A549 (cell line): Measurements from ENCODE around the gene LAMA2. TPM values are rescaled to one million over a fixed set of nuclear protein-coding genes. Genes with fewer than 3 reads are reported as not detected.

ENCODE experiments used
- ATAC-seq, 2 experiments: fragments of 200-7000 bp in 1 of 2; fragments of >200 bp in 1 of 2; cut with Nextera tagmentation in 1 of 2; cut with Tn5 transposase in 1 of 2; 3 replicates each; pipeline versions ENCODE4 v1.8.0 to v1.9.1; 2018 to 2020; ENCODE audit warnings: mild to moderate bottlenecking in 1 of 2, moderate library complexity in 1 of 2
- CTCF ChIA-PET: fragments of 300-600 bp; sonication (Branson Sonifier 250); formaldehyde crosslinking; extraction: SDS; loops from one replicate; lab custom pipeline; 2021; ENCODE audit warnings: antibody characterized with exemption, inconsistent platforms; lab: Yijun Ruan, JAX
- POLR2A ChIA-PET: fragments of 350-600 bp; formaldehyde crosslinking; extraction: SDS; loops from one replicate; lab custom pipeline; 2021; ENCODE audit warnings: antibody characterized with exemption, inconsistent platforms; lab: Yijun Ruan, JAX
- DNase-seq, 2 experiments: peaks; one replicate each; pipeline versions ENCODE4 v3.0.0 to v3.0.0-alpha.2; 2011 to 2016; ENCODE audit warnings: low read depth in 1 of 2, low spot score in 1 of 2
- FAIRE-seq: peaks from 2 replicates; lab custom pipeline; 2011; peaks lifted over from hg19 to GRCh38; lab: Jason Lieb, UNC
- H3K27ac ChIP-seq, 2 experiments: fragments of >200 bp; sonication (Bioruptor Twin); formaldehyde crosslinking; 3 replicates each; pipeline ENCODE4 v1.5.1; 2016 to 2017
- H3K4me1 ChIP-seq: fragments of >200 bp; sonication (Bioruptor Twin); formaldehyde crosslinking; 3 replicates; pipeline ENCODE4 v1.6.1; 2016
- H3K4me2 ChIP-seq: fragments of >200 bp; sonication (Bioruptor Twin); formaldehyde crosslinking; 3 replicates; pipeline ENCODE4 v1.6.1; 2016
- H3K4me3 ChIP-seq: fragments of >200 bp; sonication (Bioruptor Twin); formaldehyde crosslinking; 3 replicates; pipeline ENCODE4 v1.5.1; 2016
- H3K9me3 ChIP-seq: fragments of >200 bp; sonication (Bioruptor Twin); formaldehyde crosslinking; 3 replicates; pipeline ENCODE4 v1.6.1; 2016
- BHLHE40 ChIP-seq: IDR thresholded peaks from 2 replicates; pipeline ENCODE4 v1.6.1; 2012; ENCODE audit warnings: low read depth, low read length, inconsistent platforms
- EHF ChIP-seq: fragments of 250-450 bp; sonication (Bioruptor Pico); IDR thresholded peaks from 2 replicates; pipeline ENCODE4 v1.5.0; 2020; ENCODE audit warnings: mild to moderate bottlenecking
- EHMT2 ChIP-seq: fragments of 200-600 bp; sonication (generic); IDR thresholded peaks from 2 replicates; pipeline ENCODE4 v1.6.1; 2016; ENCODE audit warnings: antibody characterized with exemption, low read depth, mild to moderate bottlenecking, moderate library complexity
- EP300 ChIP-seq, 2 experiments: fragments of >200 bp; sonication (Bioruptor Twin); formaldehyde crosslinking; IDR thresholded peaks; 2 replicates in 1 of 2; 3 replicates in 1 of 2; pipeline ENCODE4 v1.6.1; 2016 to 2017
- ESRRA ChIP-seq: fragments of 150-350 bp; IDR thresholded peaks from 2 replicates; pipeline ENCODE4 v1.6.1; 2014; ENCODE audit warnings: mild to moderate bottlenecking, low read length, borderline replicate concordance
- GATA3 ChIP-seq: IDR thresholded peaks from 2 replicates; pipeline ENCODE4 v1.6.1; 2012; ENCODE audit warnings: borderline replicate concordance
- HEYL ChIP-seq: fragments of 250-450 bp; sonication (Bioruptor Pico); IDR thresholded peaks from 2 replicates; pipeline ENCODE4 v1.8.0; 2021; ENCODE audit warnings: mild to moderate bottlenecking, moderate library complexity
- HOXA7 ChIP-seq: fragments of 250-450 bp; sonication (Bioruptor Pico); IDR thresholded peaks from 2 replicates; pipeline ENCODE4 v1.5.0; 2020; ENCODE audit warnings: mild to moderate bottlenecking, moderate library complexity
- JUN ChIP-seq, 2 experiments: fragments of >200 bp; sonication (Bioruptor Twin); formaldehyde crosslinking; IDR thresholded peaks; 2 replicates in 1 of 2; 3 replicates in 1 of 2; pipeline ENCODE4 v1.6.1; 2016 to 2017
- KDM1A ChIP-seq: fragments of 200-600 bp; sonication (generic); IDR thresholded peaks from 2 replicates; pipeline ENCODE4 v1.6.1; 2016; ENCODE audit warnings: low read depth, mild to moderate bottlenecking
- MYC ChIP-seq: IDR thresholded peaks from 2 replicates; pipeline ENCODE4 v1.6.1; 2012; ENCODE audit warnings: mild to moderate bottlenecking, inconsistent platforms, low read length, improper control_type of control experiment, borderline replicate concordance
- NR3C1 ChIP-seq: fragments of >200 bp; sonication (Bioruptor Twin); formaldehyde crosslinking; IDR thresholded peaks from 3 replicates; pipeline ENCODE4 v1.6.1; 2017
- POLR2A ChIP-seq: IDR thresholded peaks from 2 replicates; pipeline ENCODE4 v1.6.1; 2012; ENCODE audit warnings: mild to moderate bottlenecking, low read length
- POLR2AphosphoS2 ChIP-seq: conservative IDR thresholded peaks from 2 replicates; pipeline ENCODE4 v1.6.1; 2012; ENCODE audit warnings: low read length, improper control_type of control experiment, inconsistent platforms
- RAD21 ChIP-seq, 2 experiments: fragments of >200 bp in 1 of 2; sonication (Bioruptor Twin) in 1 of 2; formaldehyde crosslinking in 1 of 2; IDR thresholded peaks in 1 of 2; conservative IDR thresholded peaks in 1 of 2; 2 replicates in 1 of 2; 3 replicates in 1 of 2; pipeline ENCODE4 v1.6.1; 2012 to 2018; ENCODE audit warnings: inconsistent platforms in 1 of 2
- RCOR1 ChIP-seq: fragments of 150-350 bp; IDR thresholded peaks from 2 replicates; pipeline ENCODE4 v1.6.1; 2014; ENCODE audit warnings: antibody characterized with exemption, low read length, low read depth
- SMC3 ChIP-seq: fragments of >200 bp; sonication (Bioruptor Twin); formaldehyde crosslinking; IDR thresholded peaks from 3 replicates; pipeline ENCODE4 v1.6.1; 2018; ENCODE audit warnings: inconsistent platforms
- SREBF2 ChIP-seq: fragments of 450-650 bp; IDR thresholded peaks from 2 replicates; pipeline ENCODE4 v1.6.1; 2014; ENCODE audit warnings: mild to moderate bottlenecking, moderate library complexity
- TFCP2L1 ChIP-seq: fragments of 250-450 bp; sonication (Bioruptor Pico); IDR thresholded peaks from 2 replicates; pipeline ENCODE4 v1.5.0; 2021; ENCODE audit warnings: mild to moderate bottlenecking
- TP53 ChIP-seq: fragments of 250-450 bp; sonication (Bioruptor Pico); IDR thresholded peaks from 2 replicates; pipeline ENCODE4 v1.5.0; 2021; ENCODE audit warnings: mild to moderate bottlenecking, moderate library complexity
- ZC3H11A ChIP-seq: fragments of 450-650 bp; IDR thresholded peaks from 2 replicates; pipeline ENCODE4 v1.6.1; 2014; ENCODE audit warnings: antibody characterized with exemption, mild to moderate bottlenecking
- ZFP36 ChIP-seq: fragments of 450-650 bp; IDR thresholded peaks from 2 replicates; pipeline ENCODE4 v1.6.1; 2014; ENCODE audit warnings: borderline replicate concordance; ENCODE audit not compliant: partially characterized antibody
- WGBS: methylation state at CpG from one replicate; pipeline ENCODE4 v1.1.6; 2017; ENCODE audit errors: missing lambda C conversion rate; 5-methylcytosine and 5-hydroxymethylcytosine counted together
- polyA plus RNA-seq, 4 experiments: library from polyadenylated mRNA; depleted of rRNA in 3 of 4; stranded (reverse); fragments of >200 nt; fragmentation: RNase III in 1 of 4; extraction: RNeasy Plus Mini Kit Qiagen cat#74134 plus additional on column Dnase treatment in 1 of 4; gene quantifications; 2 replicates in 3 of 4; 3 replicates in 1 of 4; pipeline ENCODE4 v1.2.3, GENCODE V29; 2011 to 2017
- TF ChIP-seq, protein P1 (sequence below): fragments of >200 bp; sonication (Bioruptor Twin); formaldehyde crosslinking; IDR thresholded peaks from 2 replicates; pipeline ENCODE4 v1.6.1; 2016
- TF ChIP-seq, protein P2 (sequence below): fragments of 200-600 bp; sonication (generic); IDR thresholded peaks from 2 replicates; pipeline ENCODE4 v1.6.1; 2016; ENCODE audit warnings: antibody characterized with exemption, mild to moderate bottlenecking, moderate library complexity
- TF ChIP-seq, protein P3 (sequence below): fragments of 250-450 bp; sonication (Bioruptor Pico); IDR thresholded peaks from 2 replicates; pipeline ENCODE4 v1.5.0; 2020; ENCODE audit warnings: low read depth, mild to moderate bottlenecking, moderate library complexity
- TF ChIP-seq, protein P4 (sequence below): fragments of >200 bp; sonication (Bioruptor Twin); formaldehyde crosslinking; IDR thresholded peaks from 3 replicates; pipeline ENCODE4 v1.6.1; 2016

The LAMA2 gene
- polyA plus RNA-seq, 2 of the 4 experiments (the other 2 are of a cell fraction) = 0.21 to 1.3 TPM

DNA sequence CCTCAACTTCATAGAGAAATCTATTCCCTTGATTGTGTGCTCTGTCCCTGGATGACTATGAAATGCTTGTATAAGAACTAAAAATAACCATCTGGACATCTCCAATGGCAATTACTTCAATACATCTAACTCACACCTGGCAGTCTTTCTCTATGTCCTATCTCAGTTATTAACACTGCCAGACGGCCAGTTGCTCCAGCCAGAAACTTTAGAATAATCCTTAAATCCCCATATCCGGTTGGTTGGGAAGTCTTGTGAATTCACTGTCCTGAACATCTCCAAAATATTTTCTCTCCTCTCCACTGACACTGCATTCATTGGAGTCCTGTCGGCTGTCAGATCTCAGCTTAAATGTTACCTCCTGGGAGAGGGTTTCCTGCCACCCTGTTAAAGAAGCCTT is 12.2 kb upstream of the LAMA2 start:
- H3K27ac ChIP-seq = no peak overlapping the region
- no peak overlapping the region for H3K4me2 ChIP-seq
- ATAC-seq (no peak), FAIRE-seq (no peak), DNase-seq (no peak)
- TF ChIP-seq KDM1A (no peak), SREBF2 (no peak), RAD21 (conservative IDR thresholded peaks at IDR 0.05 in 1 of 2, IDR thresholded peaks at IDR 0.05 in 1 of 2) (no peak)
- H3K4me1 ChIP-seq = no peaks in the 10 kb centered on the region
- H3K4me3 ChIP-seq = no peak overlapping the region
- H3K9me3 ChIP-seq = no peaks in the 10 kb centered on the region
- ChIA-PET POLR2A (no interaction called here), CTCF (no interaction called here)
- WGBS = 24% methylated on average over 3 of the region's 3 CpGs

DNA sequence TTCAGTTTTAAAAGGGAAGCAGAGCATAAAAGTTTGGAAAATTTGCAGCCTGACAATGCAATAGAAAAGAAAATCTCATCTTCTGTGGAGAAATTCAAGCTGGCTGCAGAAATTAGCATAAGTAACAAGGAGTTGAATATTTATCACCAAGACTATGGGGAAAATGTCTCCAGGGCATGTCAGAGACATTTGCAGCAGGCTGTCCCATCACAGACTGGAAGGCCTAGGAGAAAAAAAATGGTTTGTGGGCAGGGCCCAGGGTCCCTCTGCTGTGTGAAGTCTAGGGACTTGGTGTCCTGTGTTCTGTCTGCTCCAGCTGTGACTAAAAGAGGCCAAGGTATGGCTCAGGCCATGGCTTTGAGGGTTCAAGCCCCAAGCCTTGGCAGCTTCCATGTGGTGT is 8.1 kb upstream of the LAMA2 start:
- H3K4me2 ChIP-seq = no peak overlapping the region
- TF ChIP-seq TFCP2L1 (CRISPR knock-in tag) = no peak
- TF ChIP-seq TP53 = no peak
- TF ChIP-seq, protein P1, sequence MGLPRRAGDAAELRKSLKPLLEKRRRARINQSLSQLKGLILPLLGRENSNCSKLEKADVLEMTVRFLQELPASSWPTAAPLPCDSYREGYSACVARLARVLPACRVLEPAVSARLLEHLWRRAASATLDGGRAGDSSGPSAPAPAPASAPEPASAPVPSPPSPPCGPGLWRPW = no peak
- no peak for TF ChIP-seq SMC3
- no peak for TF ChIP-seq BHLHE40
- no peak for TF ChIP-seq EHF (CRISPR knock-in tag)
- TF ChIP-seq EHMT2 = no peak
- TF ChIP-seq KDM1A = no peak
- H3K27ac ChIP-seq = no peak overlapping the region
- no peak for ATAC-seq
- no peak overlapping the region for H3K4me3 ChIP-seq
- H3K9me3 ChIP-seq = no peaks in the 10 kb centered on the region
- ChIA-PET CTCF (no interaction called here), POLR2A (no interaction called here)
- no peak for DNase-seq
- H3K4me1 ChIP-seq = no peaks in the 10 kb centered on the region
- FAIRE-seq = no peak

DNA sequence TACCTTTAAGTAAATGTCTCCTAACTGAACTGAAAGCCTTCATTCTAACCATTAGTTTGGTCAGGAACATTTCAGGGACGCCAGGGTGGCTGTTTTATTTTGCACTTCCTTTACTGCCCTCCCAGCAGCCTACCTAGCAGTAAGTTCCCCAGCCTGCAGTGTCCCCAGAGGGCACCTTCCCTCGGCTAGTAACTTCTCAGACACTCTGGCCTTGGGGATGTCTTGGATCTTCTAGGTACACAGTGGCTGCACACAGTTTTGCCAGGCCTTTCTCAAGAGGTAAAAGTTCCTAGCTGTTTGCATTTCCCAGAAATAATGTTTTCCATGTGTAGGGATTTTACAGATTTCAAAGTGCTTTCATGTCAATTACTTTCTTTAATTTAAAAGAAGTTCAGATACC is 378 bp upstream of the LAMA2 start:
- Histone ChIP-seq H3K4me3 (no peak overlapping the region), H3K4me1 (no peaks in the 10 kb centered on the region), H3K4me2 (peak overlapping the region; percentile 52; the same call in 2 of the 3 replicates), H3K9me3 (no peaks in the 10 kb centered on the region), H3K27ac (no peak overlapping the region)
- ChIA-PET POLR2A (no interaction called here), CTCF (no interaction called here)
- TF ChIP-seq, protein P2, sequence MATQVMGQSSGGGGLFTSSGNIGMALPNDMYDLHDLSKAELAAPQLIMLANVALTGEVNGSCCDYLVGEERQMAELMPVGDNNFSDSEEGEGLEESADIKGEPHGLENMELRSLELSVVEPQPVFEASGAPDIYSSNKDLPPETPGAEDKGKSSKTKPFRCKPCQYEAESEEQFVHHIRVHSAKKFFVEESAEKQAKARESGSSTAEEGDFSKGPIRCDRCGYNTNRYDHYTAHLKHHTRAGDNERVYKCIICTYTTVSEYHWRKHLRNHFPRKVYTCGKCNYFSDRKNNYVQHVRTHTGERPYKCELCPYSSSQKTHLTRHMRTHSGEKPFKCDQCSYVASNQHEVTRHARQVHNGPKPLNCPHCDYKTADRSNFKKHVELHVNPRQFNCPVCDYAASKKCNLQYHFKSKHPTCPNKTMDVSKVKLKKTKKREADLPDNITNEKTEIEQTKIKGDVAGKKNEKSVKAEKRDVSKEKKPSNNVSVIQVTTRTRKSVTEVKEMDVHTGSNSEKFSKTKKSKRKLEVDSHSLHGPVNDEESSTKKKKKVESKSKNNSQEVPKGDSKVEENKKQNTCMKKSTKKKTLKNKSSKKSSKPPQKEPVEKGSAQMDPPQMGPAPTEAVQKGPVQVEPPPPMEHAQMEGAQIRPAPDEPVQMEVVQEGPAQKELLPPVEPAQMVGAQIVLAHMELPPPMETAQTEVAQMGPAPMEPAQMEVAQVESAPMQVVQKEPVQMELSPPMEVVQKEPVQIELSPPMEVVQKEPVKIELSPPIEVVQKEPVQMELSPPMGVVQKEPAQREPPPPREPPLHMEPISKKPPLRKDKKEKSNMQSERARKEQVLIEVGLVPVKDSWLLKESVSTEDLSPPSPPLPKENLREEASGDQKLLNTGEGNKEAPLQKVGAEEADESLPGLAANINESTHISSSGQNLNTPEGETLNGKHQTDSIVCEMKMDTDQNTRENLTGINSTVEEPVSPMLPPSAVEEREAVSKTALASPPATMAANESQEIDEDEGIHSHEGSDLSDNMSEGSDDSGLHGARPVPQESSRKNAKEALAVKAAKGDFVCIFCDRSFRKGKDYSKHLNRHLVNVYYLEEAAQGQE = no peak
- TF ChIP-seq EP300 (IDR thresholded peaks at IDR 0.05) (no peak), GATA3 (no peak), POLR2AphosphoS2 (no peak), RCOR1 (no peak), ZFP36 (no peak), SMC3 (no peak), JUN (IDR thresholded peaks at IDR 0.05) (no peak), HEYL (CRISPR knock-in tag) (no peak), RAD21 (conservative IDR thresholded peaks at IDR 0.05 in 1 of 2, IDR thresholded peaks at IDR 0.05 in 1 of 2) (no peak), NR3C1 (no peak), ESRRA (no peak), EHF (CRISPR knock-in tag) (no peak), MYC (no peak), POLR2A (no peak), HOXA7 (CRISPR knock-in tag) (no peak), ZC3H11A (no peak)
- TF ChIP-seq, protein P3, sequence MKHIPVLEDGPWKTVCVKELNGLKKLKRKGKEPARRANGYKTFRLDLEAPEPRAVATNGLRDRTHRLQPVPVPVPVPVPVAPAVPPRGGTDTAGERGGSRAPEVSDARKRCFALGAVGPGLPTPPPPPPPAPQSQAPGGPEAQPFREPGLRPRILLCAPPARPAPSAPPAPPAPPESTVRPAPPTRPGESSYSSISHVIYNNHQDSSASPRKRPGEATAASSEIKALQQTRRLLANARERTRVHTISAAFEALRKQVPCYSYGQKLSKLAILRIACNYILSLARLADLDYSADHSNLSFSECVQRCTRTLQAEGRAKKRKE (CRISPR knock-in tag) = no peak
- TF ChIP-seq, protein P1 = no peak
- TF ChIP-seq, protein P4, sequence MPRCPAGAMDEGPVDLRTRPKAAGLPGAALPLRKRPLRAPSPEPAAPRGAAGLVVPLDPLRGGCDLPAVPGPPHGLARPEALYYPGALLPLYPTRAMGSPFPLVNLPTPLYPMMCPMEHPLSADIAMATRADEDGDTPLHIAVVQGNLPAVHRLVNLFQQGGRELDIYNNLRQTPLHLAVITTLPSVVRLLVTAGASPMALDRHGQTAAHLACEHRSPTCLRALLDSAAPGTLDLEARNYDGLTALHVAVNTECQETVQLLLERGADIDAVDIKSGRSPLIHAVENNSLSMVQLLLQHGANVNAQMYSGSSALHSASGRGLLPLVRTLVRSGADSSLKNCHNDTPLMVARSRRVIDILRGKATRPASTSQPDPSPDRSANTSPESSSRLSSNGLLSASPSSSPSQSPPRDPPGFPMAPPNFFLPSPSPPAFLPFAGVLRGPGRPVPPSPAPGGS = no peak
- no peak for DNase-seq
- no peak for FAIRE-seq
- ATAC-seq = peak in 1 of 2 experiments; percentile 35; a peak in 2 of 6 replicates
- 38% methylated on average over 2 of the region's 2 CpGs for WGBS
